NCI-H2196 (cell line): Measurements from ENCODE around the gene COPS7B.
"Not testable (repeated sequence)": the region's sequence is repeated elsewhere in the genome, so short reads cannot be mapped to it uniquely, and the experiment has no call there.

ENCODE experiments used
- DNase-seq: peaks from one replicate; lab custom pipeline; 2025; ENCODE audit not compliant: unreplicated experiment; lab: John Stamatoyannopoulos, UW

The COPS7B gene

GRCh38 chr2:231786177-231786916 is at the start of gene COPS7B:
Gene COPS7B, plus strand, starts transcription at chr2:231786445. Its CDS starts 2,126 bp downstream, at chr2:231788571.
- DNase-seq, result peak; percentile 83

GRCh38 chr2:231737761-231738160 is 48.5 kb upstream of the COPS7B start:
- no peak for DNase-seq

DNA sequence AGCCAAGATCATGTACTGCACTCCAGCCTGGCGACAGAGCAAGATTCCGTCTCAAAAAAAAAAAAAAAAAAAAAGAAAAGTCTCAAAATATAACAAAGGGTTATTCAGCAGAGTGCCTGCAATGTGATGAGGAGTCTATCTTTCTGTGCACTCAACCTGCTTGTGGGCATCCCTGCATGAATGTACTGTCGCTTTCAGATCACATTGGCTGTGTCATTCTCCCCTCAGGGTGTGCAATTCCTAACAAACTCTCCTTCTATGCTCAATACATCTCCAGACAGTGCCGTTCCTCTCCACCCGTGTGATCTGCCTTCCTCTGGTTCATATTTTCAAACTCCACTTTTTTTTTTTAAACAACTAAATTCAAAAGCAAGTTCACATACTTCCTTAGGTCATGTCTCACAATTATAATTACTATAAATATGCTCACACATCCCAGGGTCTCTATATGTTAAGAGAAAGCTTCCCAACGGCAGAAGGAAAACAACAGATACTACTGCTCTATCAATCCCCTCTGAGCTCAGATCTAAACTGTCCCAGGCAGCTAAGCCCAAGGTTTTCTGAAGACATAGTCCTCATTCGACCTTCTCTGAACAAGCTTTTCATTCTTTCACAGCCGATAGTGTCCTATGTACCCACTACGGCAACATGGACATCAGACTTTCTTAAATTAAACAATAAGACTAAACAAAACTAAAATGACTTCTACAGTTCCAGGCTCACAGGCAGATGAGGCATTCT is 42.7 kb upstream of the COPS7B start:
- DNase-seq, result no peak

DNA sequence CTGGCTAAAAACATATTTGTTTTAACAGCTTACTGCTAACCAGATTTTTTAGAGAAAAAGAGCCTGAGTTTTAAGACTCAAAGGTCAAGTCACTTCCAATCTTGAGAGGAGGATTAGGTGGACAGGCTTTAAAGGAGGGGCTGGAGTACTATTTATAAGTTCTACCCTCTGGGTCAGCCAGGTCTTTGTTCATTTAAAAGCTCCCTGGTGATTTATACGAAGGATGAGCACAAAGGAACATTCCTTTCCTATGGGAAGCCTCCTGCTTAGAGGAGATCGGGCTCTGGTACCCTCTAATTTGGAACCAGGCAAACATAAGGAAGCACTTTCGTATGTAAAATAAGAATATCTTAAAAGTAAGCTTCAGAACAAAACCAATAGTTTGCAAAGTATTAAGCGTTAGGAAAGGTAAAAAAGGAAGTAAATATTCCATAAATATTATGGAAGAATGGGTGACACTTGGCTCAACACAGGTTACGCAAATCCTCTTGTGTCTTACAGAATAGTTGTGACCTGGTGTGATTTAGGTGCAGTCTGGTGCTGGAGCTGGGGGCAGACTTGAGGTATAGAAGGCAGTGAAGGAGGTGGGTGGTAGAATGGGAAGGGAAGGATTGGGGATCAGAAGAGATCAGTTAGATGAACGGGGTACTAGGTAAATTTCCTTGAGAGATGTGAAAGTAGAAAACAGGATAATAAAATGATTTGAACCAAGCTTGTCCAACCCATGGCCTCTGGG is 40.8 kb upstream of the COPS7B start:
- DNase-seq, result no peak

DNA sequence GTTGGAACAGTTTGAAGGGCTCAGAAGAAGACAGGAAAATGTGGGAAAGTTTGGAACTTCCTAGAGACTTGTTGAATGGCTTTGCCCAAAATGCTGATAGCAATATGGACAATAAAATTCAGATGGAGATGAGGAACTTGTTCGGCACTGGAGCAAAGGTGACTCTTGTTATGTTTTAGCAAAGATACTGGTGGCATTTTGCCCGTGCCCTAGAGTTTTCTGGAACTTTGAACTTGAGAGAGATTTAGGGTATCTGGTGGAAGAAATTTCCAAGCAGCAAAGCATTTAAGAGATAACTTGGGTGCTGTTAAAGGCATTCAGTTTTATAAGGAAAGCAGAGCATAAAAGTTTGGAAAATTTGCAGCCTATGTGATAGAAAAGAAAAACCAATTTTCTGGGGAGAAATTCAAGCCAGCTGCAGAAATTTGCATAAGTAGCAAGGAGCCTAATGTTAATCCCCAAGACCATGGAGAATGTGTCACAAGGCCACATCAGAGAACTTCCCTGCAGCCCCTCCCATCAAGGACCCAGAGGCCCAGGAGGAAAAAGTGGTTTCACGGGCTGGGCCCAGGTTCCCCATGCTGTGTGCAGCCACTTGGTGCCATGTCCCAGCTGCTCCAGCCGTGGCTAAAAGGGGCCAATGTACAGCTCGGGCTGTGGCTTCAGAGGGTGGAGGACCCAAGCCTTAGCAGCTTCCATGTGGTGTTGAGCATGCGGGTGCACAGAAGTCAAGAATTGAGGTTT is 37.9 kb upstream of the COPS7B start:
- DNase-seq, result not testable (repeated sequence)

- DNase-seq, result not testable (repeated sequence)
These were observed 37.2 kb upstream of the COPS7B start for GRCh38 chr2:231749016-231749415.

DNA sequence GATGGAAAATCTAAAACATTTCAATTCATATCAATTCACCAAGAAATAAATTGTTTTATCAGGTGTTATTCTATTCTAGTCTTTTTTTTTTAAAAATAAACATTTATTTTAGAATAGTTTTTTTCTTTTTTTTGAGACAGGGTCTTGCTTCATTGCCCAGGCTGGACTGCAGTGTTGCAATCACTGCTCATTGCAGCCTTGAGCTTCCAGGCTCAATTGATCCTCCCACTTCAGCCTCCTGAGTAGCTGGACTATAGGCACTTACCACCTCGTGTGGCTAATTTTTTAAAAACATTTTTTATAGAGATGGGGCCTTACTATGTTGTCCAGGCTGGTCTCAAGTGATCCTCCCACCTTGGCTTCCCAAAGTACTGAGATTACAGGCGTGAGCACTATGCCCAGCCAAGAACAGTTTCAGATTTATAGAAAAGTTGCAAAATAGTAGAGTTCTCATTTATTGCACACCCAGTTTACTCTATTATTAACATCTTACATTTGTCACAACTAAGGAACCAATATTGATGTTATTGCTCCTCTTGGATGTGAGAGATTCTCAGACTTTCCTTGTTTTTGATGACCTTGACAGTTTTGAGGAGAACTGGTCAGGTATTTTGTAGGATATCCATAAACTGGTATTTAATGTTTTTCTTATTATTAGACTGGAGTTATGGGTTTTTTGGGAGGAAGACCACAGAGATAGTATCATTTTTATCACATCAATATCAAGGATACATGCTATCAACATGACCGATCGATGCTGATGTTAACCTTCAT is 35.0 kb upstream of the COPS7B start:
- no peak for DNase-seq

DNA sequence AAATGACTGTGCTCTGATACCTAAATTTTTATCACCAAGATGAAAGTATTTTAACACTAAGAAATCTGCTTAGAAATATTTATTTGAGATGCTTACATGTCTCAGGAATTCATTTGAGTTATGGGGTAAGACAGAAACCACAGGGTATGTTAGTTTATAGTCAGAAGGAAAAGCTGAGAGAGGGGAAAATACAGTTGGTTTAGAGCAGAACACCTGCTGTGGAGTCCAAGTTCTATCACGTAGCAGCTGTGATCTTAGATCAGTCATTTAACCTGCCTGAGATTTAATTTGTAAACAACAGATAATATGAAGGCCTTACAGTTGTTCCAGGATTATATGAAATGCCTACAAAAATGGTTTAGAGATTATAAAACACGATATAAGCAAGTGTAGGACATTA is 34.2 kb upstream of the COPS7B start:
- no peak for DNase-seq

GRCh38 chr2:231761735-231762134 is 24.5 kb upstream of the COPS7B start:
- DNase-seq, result no peak

GRCh38 chr2:231764124-231764523 is 22.1 kb upstream of the COPS7B start:
- DNase-seq, result no peak

DNA sequence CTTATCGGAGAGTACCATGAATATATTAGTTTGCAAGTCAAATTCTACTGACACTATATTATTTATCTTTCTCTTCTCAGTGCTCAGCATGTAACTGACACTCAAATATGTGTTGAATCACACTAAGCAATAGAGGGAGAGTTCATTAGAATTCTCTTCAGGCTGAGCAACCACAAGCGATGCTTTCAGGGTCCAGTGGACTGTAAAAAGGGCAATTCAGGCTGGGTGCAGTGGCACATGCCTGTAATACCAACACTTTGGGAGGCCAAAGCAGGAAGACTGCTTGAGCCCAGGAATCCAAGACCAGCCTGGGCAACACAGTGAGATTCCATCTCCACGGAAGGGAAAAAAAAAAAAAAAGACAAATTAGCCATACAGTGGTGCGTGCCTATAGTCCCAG is 21.5 kb upstream of the COPS7B start:
- no peak for DNase-seq

DNA sequence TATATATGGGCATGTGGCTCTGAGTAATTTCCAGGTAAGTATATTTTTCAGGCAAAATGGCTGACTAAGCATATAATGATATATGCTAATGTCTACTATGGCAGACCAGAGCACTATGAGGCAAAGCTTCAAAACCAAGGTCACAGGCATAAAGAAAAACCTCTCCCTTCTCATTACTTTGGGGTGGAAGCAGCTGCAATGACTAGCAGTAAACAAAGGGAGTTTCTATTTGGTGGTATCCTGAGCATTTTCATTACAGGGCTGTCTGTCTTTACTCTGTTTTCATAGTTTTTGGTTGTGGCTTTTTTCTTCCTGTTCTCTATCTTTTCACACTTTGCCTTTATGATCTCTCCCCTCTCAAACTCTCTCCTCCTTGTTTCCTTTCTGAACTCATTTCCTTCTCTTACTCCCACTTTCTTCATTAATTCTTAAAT is 20.7 kb upstream of the COPS7B start:
- no peak for DNase-seq

DNA sequence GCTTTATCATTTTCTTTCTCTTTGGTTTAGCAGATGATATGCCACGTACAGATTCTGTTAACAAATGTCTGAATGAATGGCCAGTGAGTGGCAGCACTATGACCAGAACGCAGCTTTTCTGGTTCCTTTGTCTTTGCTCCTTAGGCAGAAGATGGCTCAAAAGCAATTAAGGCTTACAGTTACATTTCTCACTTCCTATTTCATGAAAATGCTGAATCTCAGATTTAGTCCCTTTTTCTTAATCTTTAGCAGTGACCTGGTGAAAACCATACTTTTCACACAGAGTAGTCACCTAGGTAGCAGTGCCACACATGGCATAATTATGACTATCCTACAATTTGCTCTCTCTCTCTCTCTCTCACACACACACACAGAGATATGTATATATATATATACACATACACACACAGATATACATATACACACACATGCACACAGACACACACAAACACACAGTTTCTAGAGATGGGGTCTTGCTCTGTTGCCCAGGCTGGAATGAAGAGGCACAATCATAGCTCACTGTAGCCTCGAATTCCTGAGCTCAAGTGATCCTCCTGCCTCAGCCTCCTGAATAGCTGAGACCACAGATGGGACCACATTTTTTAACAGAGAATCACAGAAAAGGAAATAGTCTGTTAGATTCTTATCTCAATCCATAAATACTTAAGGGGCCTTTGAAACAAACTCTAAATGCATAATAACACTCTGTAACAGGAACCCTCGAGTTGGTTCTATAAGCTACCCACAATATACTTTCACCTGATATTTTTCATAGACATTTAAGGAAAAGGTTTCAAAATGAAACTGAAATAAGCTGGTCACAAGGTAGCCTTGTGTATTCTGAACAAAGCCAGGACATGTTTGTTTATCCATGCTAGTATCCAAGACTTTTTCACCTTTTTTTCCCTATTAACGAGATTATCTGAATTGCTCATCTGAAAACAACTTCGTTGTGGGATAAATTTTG is 16.8 kb upstream of the COPS7B start:
- DNase-seq, result no peak

GRCh38 chr2:231780123-231780908 is 5.9 kb upstream of the COPS7B start:
- no peak for DNase-seq

DNA sequence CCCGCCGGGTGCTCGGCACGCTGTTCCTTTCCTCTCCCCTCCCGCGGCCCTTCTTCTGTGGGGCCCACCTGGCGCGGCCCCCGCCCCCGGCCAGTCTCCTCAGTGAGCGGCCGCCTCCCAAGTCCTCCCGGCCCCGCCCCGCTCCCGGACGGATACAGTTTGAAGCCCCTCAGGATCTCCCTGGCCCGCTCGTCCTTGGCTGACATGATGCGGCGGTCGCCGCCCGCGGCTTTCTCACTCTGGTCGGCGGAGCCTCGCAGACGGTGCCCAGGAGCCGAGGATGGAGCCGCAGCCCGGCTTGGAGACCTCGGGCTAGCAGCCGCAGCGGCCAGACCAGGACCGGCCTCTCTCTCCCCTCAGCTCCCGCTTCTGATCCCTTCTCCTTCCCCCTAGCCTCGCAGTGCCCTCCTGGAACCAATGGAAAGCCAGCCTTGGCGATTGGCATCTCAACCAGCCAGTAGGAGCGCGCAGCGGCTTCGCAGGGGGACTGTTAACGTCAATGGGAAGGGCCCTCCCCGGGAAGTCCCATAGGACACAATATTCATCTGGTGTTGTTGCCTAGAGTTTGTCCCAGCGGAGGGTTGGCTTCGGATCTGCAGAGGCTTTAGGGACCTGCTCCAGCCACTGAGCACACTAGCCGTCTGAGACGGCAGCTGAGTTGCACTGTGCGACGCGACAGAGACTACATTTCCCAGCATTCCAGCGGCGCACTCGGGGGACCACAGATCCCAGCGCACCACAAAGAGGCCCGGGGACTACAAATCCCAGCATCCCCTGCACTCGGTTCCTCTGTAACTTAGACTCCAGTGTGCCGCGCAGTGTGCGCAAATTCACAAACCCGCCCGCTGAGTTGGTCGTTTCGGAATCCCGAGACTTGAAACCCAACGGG is 5.1 kb upstream of the COPS7B start, which contains the start of gene PDE6D:
Gene PDE6D, minus strand, starts transcription at position 374 of the 889 bp plus-strand sequence. Its CDS starts 168 bp downstream, at position 206.
- DNase-seq, result peak; percentile 96

- DNase-seq, result peak; percentile 55
These were observed 4.2 kb upstream of the COPS7B start for GRCh38 chr2:231781798-231782726.
